Colonic mucosa (tissue), 4 donors: ENCODE measurements around the gene NOC3L. TPM values are rescaled to one million over a fixed set of nuclear protein-coding genes. Genes with fewer than 3 reads are reported as not detected.

Experiments
- DNase-seq: peaks from one replicate; pipeline ENCODE4 v3.0.0-alpha.2; 2020
- H3K27ac ChIP-seq: fragments of 200-600 bp; one replicate; pipeline ENCODE4 v1.8.0; 2021
- H3K27me3 ChIP-seq: fragments of 200-600 bp; one replicate; pipeline ENCODE4 v1.8.0; 2021
- H3K36me3 ChIP-seq: fragments of 200-600 bp; one replicate; pipeline ENCODE4 v1.8.0; 2021
- H3K4me1 ChIP-seq: fragments of 200-600 bp; one replicate; pipeline ENCODE4 v1.8.0; 2021; ENCODE audit warnings: mild to moderate bottlenecking
- H3K4me3 ChIP-seq: fragments of 200-600 bp; one replicate; pipeline ENCODE4 v1.8.0; 2021
- H3K9ac ChIP-seq, 2 donors: one replicate each; pipeline ENCODE4 v1.7.0; 2013; ENCODE audit warnings: control low read depth in 2 of 2, low read depth in 2 of 2, low read length in 2 of 2
- H3K9me3 ChIP-seq: fragments of 200-600 bp; one replicate; pipeline ENCODE4 v1.8.0; 2021
- intact Hi-C: fragments of 100-400 bp; cut with DNase I; formaldehyde crosslinking; loops from one replicate; pipeline ENCODE4 v1.14.1; 2022
- total RNA-seq, 2 donors: library from RNA; stranded (reverse); fragmentation: NEBNext Ultra II Directional in 1 of 2; extraction: Animal tissue kit (Norgen Biotek cat#: 25700) in 1 of 2; gene quantifications; one replicate each; pipeline ENCODE4 v1.2.1, GENCODE V29; 2021
- TF ChIP-seq, protein P1 (sequence below): fragments of 200-600 bp; IDR thresholded peaks from one replicate; pipeline ENCODE4 v1.8.0; 2022; ENCODE audit warnings: antibody characterized with exemption, mild to moderate bottlenecking
- donor health status: healthy.
- donor health status: DM: no; HTN: no; CAD: no.
- donor health status: DM: no; HTN: no; CAD: no.

Gene NOC3L
- total RNA-seq, 2 donors from 2014 or later, result 7.9 to 10.3 TPM

DNA sequence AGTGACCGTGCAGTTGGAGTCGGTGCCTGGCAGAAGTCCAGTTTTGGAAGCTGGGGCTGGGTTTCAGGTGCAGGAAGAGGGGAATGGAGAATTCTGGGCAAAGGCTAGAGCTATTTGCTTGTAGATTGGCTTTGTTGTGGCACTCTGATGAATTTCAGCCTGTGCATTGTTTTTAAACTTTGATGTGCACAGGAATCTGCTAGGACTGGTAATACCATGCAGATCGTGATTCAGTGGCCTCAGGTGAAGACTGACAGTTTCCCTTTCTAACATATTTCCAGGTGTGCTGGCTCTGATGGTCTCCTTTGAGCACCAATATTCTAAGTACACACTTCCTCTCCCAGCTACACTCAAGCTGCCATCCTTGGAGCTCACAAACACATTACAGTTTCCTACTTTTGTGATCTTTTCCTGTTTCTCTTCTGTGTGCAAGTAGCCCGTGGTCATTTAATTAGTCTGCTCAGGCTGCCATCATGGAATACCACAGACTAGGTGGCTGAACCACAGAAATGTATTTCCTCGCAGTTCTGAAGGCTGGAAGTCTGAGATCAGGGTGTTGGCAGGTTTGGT lies 55.6 kb downstream of the NOC3L start:
- Histone ChIP-seq H3K27ac (no peak overlapping the region), H3K4me1 (no peaks in the 10 kb centered on the region), H3K9me3 (no peaks in the 10 kb centered on the region), H3K9ac (no peak overlapping the region), H3K27me3 (no peaks in the 10 kb centered on the region), H3K4me3 (no peak overlapping the region), H3K36me3 (no peaks in the 10 kb centered on the region)
- intact Hi-C loops, result no loop called here
- no peak for DNase-seq
- TF ChIP-seq, protein P1, sequence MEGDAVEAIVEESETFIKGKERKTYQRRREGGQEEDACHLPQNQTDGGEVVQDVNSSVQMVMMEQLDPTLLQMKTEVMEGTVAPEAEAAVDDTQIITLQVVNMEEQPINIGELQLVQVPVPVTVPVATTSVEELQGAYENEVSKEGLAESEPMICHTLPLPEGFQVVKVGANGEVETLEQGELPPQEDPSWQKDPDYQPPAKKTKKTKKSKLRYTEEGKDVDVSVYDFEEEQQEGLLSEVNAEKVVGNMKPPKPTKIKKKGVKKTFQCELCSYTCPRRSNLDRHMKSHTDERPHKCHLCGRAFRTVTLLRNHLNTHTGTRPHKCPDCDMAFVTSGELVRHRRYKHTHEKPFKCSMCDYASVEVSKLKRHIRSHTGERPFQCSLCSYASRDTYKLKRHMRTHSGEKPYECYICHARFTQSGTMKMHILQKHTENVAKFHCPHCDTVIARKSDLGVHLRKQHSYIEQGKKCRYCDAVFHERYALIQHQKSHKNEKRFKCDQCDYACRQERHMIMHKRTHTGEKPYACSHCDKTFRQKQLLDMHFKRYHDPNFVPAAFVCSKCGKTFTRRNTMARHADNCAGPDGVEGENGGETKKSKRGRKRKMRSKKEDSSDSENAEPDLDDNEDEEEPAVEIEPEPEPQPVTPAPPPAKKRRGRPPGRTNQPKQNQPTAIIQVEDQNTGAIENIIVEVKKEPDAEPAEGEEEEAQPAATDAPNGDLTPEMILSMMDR, result no peak

DNA sequence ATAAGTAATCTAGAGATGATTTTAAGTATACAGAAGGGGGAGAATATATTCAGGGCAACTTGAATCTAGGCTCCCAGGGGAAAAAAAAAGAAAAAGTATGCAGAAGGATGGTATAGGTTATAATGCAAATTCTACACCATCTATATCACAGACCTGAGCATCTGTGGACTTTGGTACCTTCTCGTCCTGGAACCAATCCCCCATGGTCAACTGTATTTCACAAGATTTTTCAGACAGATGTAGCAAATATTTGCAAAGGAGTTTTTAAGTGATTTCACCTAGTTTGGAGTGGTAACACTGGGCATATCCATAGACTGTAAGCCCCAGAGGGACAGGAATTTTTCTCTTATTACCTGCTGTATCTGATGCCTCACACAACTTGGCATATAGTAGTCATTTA lies 58.8 kb downstream of the NOC3L start:
- intact Hi-C loops, result no loop called here
- Histone ChIP-seq H3K9ac (no peak overlapping the region), H3K36me3 (no peaks in the 10 kb centered on the region), H3K4me1 (no peaks in the 10 kb centered on the region), H3K4me3 (no peak overlapping the region), H3K9me3 (no peaks in the 10 kb centered on the region), H3K27ac (no peak overlapping the region), H3K27me3 (no peaks in the 10 kb centered on the region)
- DNase-seq, result no peak
- TF ChIP-seq, protein P1, result no peak

DNA sequence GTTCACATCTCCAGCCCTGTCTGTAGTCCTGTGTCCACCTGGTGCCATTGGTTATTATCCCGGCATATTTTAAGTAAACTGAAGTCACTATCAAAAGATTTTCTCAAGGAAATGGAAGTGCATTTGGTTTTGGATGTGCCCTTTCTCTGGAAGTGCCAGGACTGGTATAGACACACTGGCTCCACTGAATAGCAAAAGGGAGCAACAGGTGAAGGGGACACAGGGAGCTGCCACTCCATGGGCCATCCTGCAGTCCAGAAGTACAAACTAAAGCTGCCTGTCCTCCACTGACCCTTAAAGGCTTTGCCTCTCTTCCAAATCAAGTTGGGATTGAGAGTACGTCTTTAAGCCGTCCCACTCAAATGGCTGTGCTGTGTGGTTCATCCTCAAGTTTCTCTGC lies 62.7 kb downstream of the NOC3L start:
- H3K27ac ChIP-seq, result no peak overlapping the region
- no peak for DNase-seq
- TF ChIP-seq, protein P1, result no peak
- H3K27me3 ChIP-seq, result no peaks in the 10 kb centered on the region
- intact Hi-C loops, result no loop called here
- no peaks in the 10 kb centered on the region for H3K36me3 ChIP-seq
- no peak overlapping the region for H3K4me3 ChIP-seq
- no peaks in the 10 kb centered on the region for H3K9me3 ChIP-seq
- no peaks in the 10 kb centered on the region for H3K4me1 ChIP-seq
- H3K9ac ChIP-seq, result no peak overlapping the region

DNA sequence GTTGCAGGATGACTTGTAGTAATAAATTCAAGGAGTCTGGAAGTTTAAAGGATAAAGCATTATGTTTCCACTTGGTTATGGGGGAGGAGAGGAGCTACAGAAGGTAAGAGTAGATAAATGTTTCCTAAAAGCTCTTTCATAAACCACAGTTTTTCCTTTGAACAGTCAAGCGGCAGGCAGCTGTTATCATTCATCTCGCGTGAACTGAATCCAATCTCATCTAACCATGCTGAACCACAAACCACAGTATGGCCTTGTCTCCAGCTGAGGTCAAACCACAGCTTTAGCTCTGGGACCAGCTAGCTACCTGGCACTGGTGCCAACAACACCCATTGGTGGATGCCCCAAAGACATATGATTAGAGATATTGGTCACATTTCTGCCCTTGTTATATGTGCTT lies 63.3 kb downstream of the NOC3L start:
- TF ChIP-seq, protein P1, result no peak
- Histone ChIP-seq H3K9ac (no peak overlapping the region), H3K4me1 (no peaks in the 10 kb centered on the region), H3K27ac (no peak overlapping the region), H3K9me3 (no peaks in the 10 kb centered on the region), H3K4me3 (no peak overlapping the region), H3K27me3 (no peaks in the 10 kb centered on the region), H3K36me3 (no peaks in the 10 kb centered on the region)
- intact Hi-C loops, result no loop called here
- no peak for DNase-seq

DNA sequence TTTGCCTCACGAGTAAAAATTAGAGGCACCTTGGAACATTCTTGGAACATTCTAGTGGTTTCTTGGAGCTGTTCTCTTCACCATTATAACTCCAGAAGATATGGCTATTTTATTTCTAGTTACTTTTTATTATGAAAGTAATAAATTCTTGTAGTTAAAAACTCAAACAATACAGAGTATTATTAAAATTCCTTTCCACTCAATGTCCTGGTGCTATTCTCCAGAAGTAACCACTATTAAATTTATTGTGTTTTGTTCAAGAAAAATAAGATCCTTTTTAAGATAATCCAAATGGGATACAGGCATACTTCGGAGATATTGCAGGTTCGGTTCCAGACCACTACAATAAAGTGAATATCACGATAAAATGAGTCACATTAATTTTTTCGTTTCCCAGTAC lies 68.6 kb downstream of the NOC3L start:
- DNase-seq, result no peak
- no peak overlapping the region for H3K4me3 ChIP-seq
- H3K9me3 ChIP-seq, result no peaks in the 10 kb centered on the region
- no peak overlapping the region for H3K9ac ChIP-seq
- no peaks in the 10 kb centered on the region for H3K27me3 ChIP-seq
- intact Hi-C loops, result no loop called here
- TF ChIP-seq, protein P1, result no peak
- no peaks in the 10 kb centered on the region for H3K36me3 ChIP-seq
- no peaks in the 10 kb centered on the region for H3K4me1 ChIP-seq
- H3K27ac ChIP-seq, result no peak overlapping the region

DNA sequence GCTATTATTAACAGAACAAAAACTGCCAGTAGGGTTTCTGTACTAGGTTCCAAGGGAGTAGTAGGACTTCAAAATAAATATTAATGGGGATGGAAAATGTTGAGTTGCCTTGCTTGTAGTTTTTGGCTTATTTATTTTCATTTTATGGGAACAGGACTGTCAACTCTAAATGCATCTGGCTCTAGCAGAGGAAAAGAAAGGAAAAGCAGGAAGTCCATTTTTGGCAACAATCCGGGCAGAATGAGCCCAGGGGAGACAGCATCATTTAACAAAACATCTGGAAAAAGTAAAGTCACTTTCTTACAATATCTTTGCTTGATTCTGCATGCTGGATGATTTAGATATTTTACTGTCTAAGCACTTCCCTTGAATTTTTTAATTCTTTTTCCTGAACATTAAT lies 69.4 kb downstream of the NOC3L start:
- TF ChIP-seq, protein P1, result no peak
- intact Hi-C loops, result no loop called here

More for the DNA sequence above, 69.4 kb downstream of the NOC3L start:
- Histone ChIP-seq H3K36me3 (no peaks in the 10 kb centered on the region), H3K27ac (no peak overlapping the region), H3K9me3 (no peaks in the 10 kb centered on the region), H3K27me3 (no peaks in the 10 kb centered on the region), H3K4me3 (no peak overlapping the region), H3K4me1 (no peaks in the 10 kb centered on the region), H3K9ac (no peak overlapping the region)
- no peak for DNase-seq
